Measurements from ENCODE around the gene MARCHF5. TPM values are rescaled to one million over a fixed set of nuclear protein-coding genes. Genes with fewer than 3 reads are reported as not detected.
"Not testable (repeated sequence)": the region's sequence is repeated elsewhere in the genome, so short reads cannot be mapped to it uniquely, and the experiment has no call there.

MARCHF5 gene
- total RNA-seq, 1 donor from 2014 or later, result 7.6 TPM

- DNase-seq (ENCODE audit: low read depth), result no peak
- TF ChIP-seq, protein P1, sequence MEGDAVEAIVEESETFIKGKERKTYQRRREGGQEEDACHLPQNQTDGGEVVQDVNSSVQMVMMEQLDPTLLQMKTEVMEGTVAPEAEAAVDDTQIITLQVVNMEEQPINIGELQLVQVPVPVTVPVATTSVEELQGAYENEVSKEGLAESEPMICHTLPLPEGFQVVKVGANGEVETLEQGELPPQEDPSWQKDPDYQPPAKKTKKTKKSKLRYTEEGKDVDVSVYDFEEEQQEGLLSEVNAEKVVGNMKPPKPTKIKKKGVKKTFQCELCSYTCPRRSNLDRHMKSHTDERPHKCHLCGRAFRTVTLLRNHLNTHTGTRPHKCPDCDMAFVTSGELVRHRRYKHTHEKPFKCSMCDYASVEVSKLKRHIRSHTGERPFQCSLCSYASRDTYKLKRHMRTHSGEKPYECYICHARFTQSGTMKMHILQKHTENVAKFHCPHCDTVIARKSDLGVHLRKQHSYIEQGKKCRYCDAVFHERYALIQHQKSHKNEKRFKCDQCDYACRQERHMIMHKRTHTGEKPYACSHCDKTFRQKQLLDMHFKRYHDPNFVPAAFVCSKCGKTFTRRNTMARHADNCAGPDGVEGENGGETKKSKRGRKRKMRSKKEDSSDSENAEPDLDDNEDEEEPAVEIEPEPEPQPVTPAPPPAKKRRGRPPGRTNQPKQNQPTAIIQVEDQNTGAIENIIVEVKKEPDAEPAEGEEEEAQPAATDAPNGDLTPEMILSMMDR (conservative IDR thresholded peaks at IDR 0.05; ENCODE audit: low read depth, low read length), result no peak
- H3K4me3 ChIP-seq (ENCODE audit: low read depth, low read length), result no peak overlapping the region
Measured at GRCh38 chr10:92327445-92328433, 36.8 kb downstream of the MARCHF5 start.

GRCh38 chr10:92328993-92329392 is 38.0 kb downstream of the MARCHF5 start:
- TF ChIP-seq, protein P1 (conservative IDR thresholded peaks at IDR 0.05; ENCODE audit: low read depth, low read length), result no peak
- DNase-seq (ENCODE audit: low read depth), result no peak
- H3K4me3 ChIP-seq (ENCODE audit: low read depth, low read length), result no peak overlapping the region

DNA sequence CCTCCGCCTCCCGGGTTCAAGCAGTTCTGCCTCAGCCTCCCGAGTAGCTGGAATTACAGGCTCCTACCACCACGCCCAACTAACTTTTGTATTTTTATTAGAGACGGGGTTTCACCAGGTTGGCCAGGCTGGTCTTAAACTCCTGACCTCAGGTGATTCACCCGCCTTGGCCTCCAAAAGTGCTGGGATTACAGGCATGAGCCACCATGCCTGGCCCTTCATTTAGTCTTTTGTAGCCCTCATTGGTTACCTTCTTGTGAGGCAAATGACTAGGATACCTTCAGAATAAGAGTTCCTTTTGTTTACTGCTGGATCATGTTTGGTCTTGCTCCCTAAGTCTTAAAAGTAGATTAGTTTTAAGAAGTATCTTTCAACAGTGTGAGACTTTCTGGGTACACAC is 39.0 kb downstream of the MARCHF5 start:
- DNase-seq (ENCODE audit: low read depth), result peak; percentile 18
- H3K4me3 ChIP-seq (ENCODE audit: low read depth, low read length), result not testable (repeated sequence)

- TF ChIP-seq, protein P1 (conservative IDR thresholded peaks at IDR 0.05; ENCODE audit: low read depth, low read length), result no peak
- H3K4me3 ChIP-seq (ENCODE audit: low read depth, low read length), result no peak overlapping the region
- DNase-seq (ENCODE audit: low read depth), result no peak
Measured at GRCh38 chr10:92342796-92343195, 51.8 kb downstream of the MARCHF5 start.

GRCh38 chr10:92345575-92345974 is 54.6 kb downstream of the MARCHF5 start:
- not testable (repeated sequence) for DNase-seq (ENCODE audit: low read depth); H3K4me3 ChIP-seq (ENCODE audit: low read depth, low read length)

DNA sequence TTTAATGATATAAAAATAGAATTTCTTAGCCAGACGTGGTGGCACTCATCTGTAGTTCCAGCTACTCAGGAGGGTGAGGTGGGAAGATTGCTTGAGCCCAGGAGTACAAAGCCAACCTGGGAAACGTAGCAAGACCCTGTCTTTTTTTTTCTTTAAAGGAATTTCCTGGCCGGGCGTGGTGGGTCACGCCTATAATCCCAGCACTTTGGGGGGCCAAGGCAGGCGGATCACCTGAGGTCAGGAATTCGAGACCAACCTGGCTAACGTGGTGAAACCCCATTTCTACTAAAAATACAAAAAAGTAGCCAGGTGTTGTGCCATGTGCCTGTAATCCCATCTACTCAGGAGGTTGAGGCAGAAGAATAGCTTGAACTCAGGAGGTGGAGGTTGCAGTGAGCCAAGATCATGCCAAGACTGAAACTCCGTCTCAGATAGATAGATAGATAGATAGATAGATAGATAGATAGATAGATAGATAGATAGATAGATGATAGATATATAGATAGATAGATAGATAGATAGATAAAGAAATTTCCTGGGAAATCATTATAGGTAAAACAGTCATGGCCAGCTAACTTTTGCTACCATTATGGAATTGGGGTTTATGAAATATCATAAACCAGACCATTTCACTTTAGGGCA is 56.2 kb downstream of the MARCHF5 start:
- DNase-seq (ENCODE audit: low read depth), result not testable (repeated sequence)

DNA sequence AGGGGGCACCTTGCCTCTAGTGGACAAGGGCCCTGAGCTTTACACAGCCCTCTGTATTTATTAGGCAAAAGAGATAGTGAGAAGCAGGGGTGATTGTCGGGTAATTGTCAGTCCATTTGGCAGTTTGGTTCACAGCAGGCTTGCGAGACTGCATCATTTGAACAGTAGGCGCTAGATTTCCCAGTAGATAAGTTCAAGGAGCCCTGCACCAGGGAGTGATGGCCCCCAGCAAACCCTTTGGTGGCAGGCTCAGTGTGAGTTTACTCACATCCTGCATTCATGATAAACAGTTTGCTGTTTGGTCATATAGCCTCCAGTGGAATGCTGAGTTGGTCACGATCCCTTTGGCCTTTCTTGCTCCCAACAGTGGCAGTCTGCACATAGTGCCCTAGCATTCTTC is 59.4 kb downstream of the MARCHF5 start:
- TF ChIP-seq, protein P1 (conservative IDR thresholded peaks at IDR 0.05; ENCODE audit: low read depth, low read length), result no peak
- no peak overlapping the region for H3K4me3 ChIP-seq (ENCODE audit: low read depth, low read length)
- no peak for DNase-seq (ENCODE audit: low read depth)

More for the DNA sequence above, 56.2 kb downstream of the MARCHF5 start:
- H3K4me3 ChIP-seq (ENCODE audit: low read depth, low read length), result not testable (repeated sequence)

DNA sequence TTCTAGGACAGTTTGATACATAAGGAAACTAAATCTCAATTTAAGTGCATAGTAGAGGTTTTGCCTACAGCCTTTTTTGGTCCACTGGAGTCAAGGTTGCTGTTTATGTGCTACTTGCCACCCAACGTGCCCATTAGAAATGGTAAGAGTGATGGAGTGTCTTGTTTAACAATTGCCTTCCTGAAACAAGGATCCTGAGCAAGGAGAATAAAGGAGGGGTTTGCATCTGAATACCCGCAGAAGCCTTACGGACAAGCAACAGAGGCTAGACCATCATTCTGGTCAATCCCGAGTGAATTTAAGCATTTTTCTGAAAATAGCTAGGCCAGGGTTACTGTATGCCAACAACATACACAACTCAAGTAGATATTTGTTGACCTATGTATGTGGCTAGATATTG is 63.6 kb downstream of the MARCHF5 start:
- TF ChIP-seq, protein P1 (conservative IDR thresholded peaks at IDR 0.05; ENCODE audit: low read depth, low read length), result no peak
- no peak for DNase-seq (ENCODE audit: low read depth)
- no peak overlapping the region for H3K4me3 ChIP-seq (ENCODE audit: low read depth, low read length)

Measured in epithelial cell of proximal tubule (primary cell).